ENCODE data around the gene ADD3. TPM values are rescaled to one million over a fixed set of nuclear protein-coding genes. Genes with fewer than 3 reads are reported as not detected.

Gene ADD3
- total RNA-seq, 1 donor from 2014 or later: 341 TPM

DNA sequence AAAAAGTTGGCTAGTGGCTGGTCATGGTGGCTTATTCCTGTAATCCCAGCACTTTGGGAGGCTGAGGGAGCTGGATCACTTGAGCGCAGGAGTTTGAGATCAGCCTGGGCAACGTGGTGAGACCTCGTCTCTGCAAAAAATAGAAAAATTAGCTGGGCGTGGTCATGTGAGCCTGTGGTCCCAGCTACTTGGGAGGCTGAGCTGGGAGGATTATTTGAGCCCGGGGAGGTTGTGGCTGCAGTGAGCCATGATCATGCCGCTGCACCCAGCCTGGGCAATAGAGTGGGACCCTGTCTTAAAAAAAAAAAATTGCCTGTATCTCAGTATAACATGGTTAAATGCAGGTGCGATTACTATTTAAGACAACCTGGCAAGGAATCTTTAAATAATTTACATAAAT, 61.0 kb downstream of the ADD3 start:
- no peak for DNase-seq (ENCODE audit: low read depth)

DNA sequence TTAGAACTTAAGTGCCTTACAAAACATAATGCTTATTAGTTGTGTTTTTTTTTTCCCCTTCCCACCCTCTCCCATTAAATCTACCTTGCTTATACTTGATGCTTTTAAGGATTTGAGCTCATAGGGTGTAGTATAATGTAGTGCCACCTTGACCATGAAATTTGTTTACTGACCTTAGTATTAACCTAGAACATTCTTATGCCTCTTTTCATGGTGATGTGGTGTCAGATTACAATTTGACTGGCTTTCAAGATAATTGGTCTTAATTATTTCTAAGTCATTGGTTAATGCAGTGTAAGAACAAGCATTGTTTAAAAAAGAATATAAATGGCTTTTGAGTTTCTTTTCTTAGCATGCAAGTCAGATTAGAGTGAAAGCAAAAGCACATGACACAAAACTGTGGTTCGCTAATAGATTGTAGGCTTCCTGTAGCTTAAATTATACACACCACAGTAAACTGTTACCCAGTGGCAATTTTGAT, 61.8 kb downstream of the ADD3 start:
- DNase-seq (ENCODE audit: low read depth): peak; percentile 79

DNA sequence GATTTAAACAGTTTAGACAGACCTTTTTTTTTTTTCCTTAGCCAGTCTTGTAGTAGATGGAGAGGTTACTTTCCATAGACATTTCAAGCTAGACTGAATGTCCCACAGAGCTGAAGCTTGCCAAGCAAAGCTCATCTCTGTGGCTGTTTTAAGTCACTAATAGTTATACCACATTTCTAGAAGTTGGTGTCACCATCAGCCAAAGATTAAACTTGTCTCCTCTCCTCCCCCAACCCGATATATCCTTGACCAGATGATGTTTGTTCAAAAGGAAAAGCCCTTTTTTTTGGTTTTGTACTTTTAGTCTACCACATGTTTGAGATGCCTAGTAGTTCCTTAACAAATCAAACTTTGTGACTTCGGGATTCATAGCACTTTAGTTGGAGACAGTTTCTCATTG, 66.1 kb downstream of the ADD3 start:
- no peak for DNase-seq (ENCODE audit: low read depth)

DNA sequence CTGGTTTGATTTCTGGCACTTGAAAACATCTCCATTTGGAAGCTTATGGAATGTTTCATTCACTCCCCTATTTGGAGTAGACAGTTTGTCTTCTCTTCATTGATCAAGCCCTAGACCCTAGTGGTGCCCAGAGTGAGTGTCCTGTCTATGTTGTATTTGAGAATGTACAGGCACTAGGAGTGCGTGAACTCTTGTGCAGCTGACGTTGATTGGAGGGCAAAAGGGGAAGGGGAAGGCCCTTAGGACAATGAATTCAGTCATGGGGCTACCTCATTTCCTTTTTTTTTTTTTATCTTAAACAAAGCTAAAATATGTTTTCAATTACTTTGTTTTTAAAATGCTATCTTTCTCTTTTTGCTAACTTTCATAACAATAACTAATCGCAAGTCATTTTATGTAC, 66.5 kb downstream of the ADD3 start:
- no peak for DNase-seq (ENCODE audit: low read depth)

DNA sequence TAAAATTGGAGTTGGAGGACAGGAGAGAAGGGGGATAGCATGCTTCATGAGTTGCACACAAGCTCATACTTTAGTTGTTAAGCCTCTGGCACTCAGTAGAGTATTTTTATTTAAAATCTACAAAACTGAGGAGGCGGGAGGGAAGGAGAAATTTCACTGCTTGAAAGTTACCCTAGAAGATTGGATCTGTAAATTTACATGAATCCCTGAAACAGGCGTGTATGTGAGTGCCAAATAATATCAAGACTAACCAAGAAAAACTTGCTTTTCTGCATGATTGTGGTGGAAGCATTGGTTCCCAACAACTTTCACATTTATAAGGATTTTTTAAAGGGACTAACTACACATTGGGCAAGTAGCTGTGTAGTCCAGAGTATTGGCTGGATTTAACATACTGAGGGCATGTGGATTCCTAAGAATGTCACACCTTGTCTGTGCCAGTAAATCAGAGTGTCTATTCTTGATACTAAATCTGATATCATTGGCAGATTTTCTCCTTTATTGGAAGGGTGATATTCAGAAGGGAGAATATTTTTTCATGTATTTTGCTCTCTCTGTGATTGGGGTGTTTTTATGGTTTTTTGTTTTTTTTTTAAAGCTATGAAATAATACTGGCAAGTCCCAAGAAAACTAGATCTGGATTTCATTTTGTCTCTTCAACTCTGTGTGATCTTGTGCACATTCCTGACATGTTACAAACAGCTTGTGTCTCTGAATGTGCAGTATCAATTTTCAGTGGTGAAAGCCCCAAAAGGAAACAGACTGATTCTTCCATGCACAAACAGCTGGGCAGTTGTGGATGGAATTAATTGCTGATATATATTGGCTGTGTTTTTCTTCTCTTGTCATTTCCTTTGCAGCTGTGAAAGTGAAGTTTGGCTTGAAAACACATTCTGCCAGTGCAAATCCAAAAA, 67.2 kb downstream of the ADD3 start:
- peak; percentile 67 for DNase-seq (ENCODE audit: low read depth)

GRCh38 chr10:110075686-110076085, 67.9 kb downstream of the ADD3 start:
- no peak for DNase-seq (ENCODE audit: low read depth)

DNA sequence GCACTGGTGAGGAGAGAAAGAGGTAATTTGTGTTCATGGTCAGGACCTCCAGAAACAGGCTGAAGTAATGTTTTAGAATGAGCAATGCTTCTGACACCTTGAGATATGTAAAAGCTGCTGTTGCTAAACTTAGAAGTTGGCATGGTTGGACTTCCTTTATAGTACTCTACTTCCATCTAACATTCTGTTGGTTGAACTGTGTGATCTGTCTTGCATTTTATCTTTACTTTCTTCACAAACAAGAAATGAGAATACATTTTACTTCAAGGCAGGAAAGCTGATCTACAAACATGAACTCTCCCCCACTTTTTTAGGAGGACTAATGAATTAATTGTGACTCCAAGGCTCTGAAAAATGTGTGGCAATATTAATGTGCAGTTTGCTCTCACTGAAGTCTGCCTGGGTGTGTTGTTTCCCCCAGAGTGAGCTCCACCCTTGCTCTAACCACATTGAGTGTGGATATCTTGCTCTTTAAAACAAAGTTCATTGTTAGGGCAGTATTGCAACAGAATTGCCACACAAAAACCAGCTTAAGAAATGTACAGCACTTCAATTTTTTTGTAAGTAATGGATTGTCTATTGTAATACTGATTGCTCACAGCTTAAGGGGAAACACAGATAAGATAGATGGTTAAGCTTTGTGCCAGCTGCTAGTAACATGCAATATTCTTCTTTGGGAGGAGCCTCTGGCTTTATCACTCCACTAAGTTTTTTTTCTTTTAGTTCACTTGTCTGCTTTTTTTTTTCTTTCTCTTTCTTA, 69.0 kb downstream of the ADD3 start:
- peak; percentile 96 for DNase-seq (ENCODE audit: low read depth)

DNA sequence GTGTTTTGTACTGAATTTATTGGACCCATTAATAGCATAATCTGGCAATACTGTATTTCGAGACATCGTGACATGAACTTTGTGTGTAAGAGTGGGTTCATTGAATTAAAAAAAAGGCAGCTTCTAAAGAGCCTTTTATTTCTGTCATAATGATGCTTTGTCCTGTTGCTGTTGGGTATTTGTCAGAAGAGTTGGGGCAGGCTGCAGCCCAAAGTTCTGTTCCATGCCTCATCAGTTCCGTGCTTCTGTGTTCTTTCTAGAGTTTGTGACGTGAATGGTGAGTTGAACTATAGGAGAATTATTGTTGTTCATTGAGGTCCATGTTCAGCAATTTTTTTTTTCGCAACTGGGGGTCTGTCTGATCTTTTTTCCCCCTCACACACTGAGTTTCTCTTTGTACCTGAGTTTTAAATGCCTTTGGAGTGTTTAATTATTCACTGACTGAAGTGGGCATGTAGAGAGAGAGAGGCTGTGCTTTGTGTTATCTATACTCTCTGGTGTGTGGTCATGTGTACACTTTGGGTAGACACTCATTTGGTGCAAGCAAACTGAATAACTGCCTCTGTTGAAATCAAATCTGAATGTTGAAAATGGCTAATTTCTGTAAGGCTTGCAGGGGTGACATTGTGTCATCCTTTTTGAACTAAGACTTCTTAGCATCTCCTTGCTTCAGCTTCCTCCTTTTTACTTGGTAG, 69.8 kb downstream of the ADD3 start:
- no peak for DNase-seq (ENCODE audit: low read depth)

DNA sequence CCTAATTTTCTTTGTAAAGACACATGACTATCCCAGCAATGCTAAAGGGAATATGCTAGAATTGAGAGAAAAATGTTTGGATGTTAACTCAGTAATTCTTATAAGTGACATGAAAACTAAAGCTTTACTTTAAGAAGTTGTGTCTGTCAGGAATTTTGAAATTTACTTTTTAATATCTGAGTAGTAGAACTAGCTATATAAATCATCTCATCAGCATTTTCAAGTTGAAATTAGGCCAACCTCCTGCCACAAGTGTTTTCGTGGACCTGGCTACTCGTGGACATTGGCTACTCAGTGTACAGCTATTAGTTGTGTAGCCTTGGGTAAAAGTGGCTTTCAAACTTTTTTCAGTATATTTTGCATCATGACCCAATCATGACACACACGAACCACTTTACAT, 70.5 kb downstream of the ADD3 start:
- no peak for DNase-seq (ENCODE audit: low read depth)

- peak; percentile 92 for DNase-seq (ENCODE audit: low read depth)
Observed at GRCh38 chr10:110081911-110082310, 74.1 kb downstream of the ADD3 start.

- peak; percentile 86 for DNase-seq (ENCODE audit: low read depth)
Observed at GRCh38 chr10:110083884-110084283, 76.1 kb downstream of the ADD3 start.

GRCh38 chr10:110087682-110088081, 79.9 kb downstream of the ADD3 start:
- no peak for DNase-seq (ENCODE audit: low read depth)

- no peak for DNase-seq (ENCODE audit: low read depth)
Observed at GRCh38 chr10:110088367-110089104, 80.8 kb downstream of the ADD3 start.

DNA sequence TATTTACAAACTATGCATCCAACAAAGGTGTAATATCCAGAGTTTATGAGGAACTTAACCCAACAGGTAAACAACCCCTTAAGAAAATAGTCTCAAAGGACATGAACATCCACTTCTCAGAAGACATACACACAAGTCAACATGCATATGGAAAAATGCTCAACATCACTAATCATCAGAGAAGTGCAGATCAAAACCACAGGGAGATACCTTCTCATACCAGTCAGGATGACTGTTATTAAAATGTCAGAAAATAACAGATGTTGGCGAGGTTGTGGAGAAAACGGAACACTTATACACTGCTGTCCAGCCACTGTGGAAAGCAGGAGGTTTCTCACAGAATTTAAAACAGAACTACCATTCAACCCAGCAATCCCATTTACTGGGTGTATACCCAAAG, 84.0 kb downstream of the ADD3 start:
- DNase-seq (ENCODE audit: low read depth): no peak

DNA sequence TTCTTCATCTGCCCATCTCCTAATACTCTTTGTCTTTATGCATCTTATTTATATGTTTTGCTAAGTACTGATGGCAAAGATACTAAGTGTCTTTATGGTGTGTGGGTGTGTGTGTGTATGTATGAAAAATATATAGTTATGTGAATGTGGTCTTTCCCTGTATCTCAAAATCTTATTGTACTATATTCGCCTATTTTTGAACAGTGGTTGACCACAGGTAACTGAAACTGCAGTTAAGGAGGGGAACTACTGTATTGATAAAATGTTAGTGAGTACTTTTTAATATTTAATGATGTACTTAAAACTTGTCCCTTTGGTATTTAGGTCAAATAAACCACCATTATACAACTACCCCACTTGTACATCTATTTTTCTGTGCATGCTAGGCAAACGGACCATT, 85.9 kb downstream of the ADD3 start:
- DNase-seq (ENCODE audit: low read depth): no peak

DNA sequence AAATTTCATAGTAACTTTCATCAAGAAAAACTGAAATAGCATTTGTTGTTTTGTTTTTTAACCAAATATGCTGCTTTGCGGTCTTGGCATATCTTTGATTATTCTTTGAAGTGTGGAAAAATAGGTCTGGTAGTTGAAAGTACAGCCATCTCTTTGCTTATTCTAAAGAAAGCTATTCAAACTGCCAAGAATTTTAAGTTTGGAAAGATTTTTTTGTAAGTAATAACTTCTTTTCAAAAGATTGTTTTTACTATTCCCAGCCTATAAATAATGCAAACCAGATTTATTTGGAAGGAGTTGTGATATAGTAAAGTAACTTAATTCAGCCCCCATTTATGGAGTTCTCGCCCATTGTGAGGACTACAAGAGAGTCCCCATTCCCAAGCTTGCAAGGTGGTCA, 87.0 kb downstream of the ADD3 start:
- no peak for DNase-seq (ENCODE audit: low read depth)

DNA sequence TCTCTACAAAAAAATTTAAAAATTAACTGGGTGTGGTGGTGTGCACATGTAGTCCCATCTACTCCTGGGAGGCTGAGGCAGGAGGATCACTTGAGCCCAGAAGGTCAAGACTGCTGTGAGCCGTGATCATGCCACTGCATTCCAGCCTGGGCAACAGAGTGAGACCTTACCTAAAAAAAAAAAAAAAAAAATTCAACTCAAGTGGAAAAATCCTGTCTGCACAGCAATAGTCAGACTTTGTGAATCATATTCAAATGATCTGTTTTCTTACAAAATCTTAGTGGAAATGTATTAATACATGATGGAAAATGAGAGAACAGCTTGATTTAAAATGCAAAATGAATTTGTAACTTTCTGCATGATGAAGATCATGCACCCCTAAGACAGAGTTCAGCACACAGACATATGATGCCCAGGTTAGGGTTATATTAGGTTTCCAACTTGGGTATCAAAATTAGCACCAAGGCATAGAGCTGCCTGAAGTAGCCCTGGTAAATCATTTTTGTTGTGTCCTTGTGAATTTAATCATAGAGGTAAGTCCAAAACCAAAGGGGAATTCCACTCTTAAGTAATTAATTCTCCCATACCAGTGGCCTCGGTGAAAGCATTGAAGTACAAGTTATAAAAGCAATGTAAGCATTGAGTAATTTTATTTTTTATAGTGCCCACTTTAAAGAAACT, 93.8 kb downstream of the ADD3 start:
- peak; percentile 59 for DNase-seq (ENCODE audit: low read depth)

GRCh38 chr10:110103921-110104461, 96.2 kb downstream of the ADD3 start:
- DNase-seq (ENCODE audit: low read depth): peak; percentile 42

- DNase-seq (ENCODE audit: low read depth): no peak
Observed at GRCh38 chr10:110105873-110106272, 98.1 kb downstream of the ADD3 start.

DNA sequence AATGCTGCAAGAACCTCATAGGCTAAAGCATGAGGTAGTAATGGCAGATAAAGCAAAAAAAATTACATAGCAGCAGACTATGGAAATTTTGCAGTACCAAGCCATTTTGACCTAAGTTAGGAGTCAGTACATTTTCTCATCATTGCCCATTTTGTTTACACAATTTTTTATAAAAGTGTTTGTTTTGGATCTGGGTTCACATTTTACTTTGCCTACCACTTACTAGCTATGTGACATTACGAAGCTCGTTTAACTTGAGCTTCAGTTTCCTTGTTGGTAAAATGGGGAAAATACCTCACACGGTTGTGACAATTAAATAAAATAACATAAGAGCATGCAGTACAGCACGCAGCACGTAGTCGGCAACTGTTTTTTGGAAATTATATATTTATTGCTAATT, 99.6 kb downstream of the ADD3 start:
- DNase-seq (ENCODE audit: low read depth): no peak

- DNase-seq (ENCODE audit: low read depth): no peak
Observed at GRCh38 chr10:110107887-110108286, 100.1 kb downstream of the ADD3 start.

Measured in renal cortical epithelial cell (primary cell).